Activated T-cell treated with anti-CD3 and anti-CD28 coated beads, Interleukin-2, amount 50 U/mL, for 72 hours (primary cell): Measurements from ENCODE around the gene EIF2B5. TPM values are rescaled to one million over a fixed set of nuclear protein-coding genes. Genes with fewer than 3 reads are reported as not detected.

Experiments
- total RNA-seq, 2 donors: library from RNA; stranded (reverse); gene quantifications; one replicate each; pipeline ENCODE4 v1.2.3, GENCODE V29; 2022

EIF2B5 gene
- total RNA-seq, 2 donors from 2014 or later = 47.0 to 55.4 TPM

Other genes starting within 250 kb of the EIF2B5 start
- 10 to 100 TPM; 18.2 to 22.4 TPM for gene ABCC5, start 117.5 kb upstream of the EIF2B5 start, total RNA-seq
- not detected for gene HTR3D, start 103.6 kb upstream of the EIF2B5 start, total RNA-seq
- gene HTR3C, start 82.3 kb upstream of the EIF2B5 start, total RNA-seq = not detected
- gene HTR3E, start 38.3 kb upstream of the EIF2B5 start, total RNA-seq = not detected
- 10 to 100 TPM; 42.6 to 45.9 TPM for gene DVL3, start 20.0 kb downstream of the EIF2B5 start, total RNA-seq
- gene AP2M1, start 39.5 kb downstream of the EIF2B5 start, total RNA-seq = 100 to 1,000 TPM; 178 to 194 TPM
- 10 to 100 TPM; 70.8 to 71.6 TPM for gene ABCF3, start 50.8 kb downstream of the EIF2B5 start, total RNA-seq
- gene VWA5B2, start 94.2 kb downstream of the EIF2B5 start, total RNA-seq = under 1 TPM in 1 of 2 donors, not detected in 1; 0.07 TPM
- gene ALG3, start 113.6 kb downstream of the EIF2B5 start, total RNA-seq = 10 to 100 TPM; 22.7 to 26.3 TPM
- gene EEF1AKMT4, start 114.3 kb downstream of the EIF2B5 start, total RNA-seq = 1 to 10 TPM; 3.5 to 3.6 TPM
- under 1 TPM; 0.24 to 0.35 TPM for gene CAMK2N2, start 126.2 kb downstream of the EIF2B5 start, total RNA-seq
- gene ECE2, start 140.7 kb downstream of the EIF2B5 start, total RNA-seq = not detected
- 100 to 1,000 TPM; 169 to 184 TPM for gene PSMD2, start 163.9 kb downstream of the EIF2B5 start, total RNA-seq
- 100 to 1,000 TPM; 274 to 305 TPM for gene EIF4G1, start 179.2 kb downstream of the EIF2B5 start, total RNA-seq
- gene FAM131A, start 202.2 kb downstream of the EIF2B5 start, total RNA-seq = 1 to 10 TPM; 6.6 to 7.6 TPM
- 1 to 10 TPM; 3.1 to 3.9 TPM for gene CLCN2, start 226.2 kb downstream of the EIF2B5 start, total RNA-seq
- 10 to 100 TPM; 86.9 to 93.6 TPM for gene POLR2H, start 226.4 kb downstream of the EIF2B5 start, total RNA-seq
- not detected for gene THPO, start 242.8 kb downstream of the EIF2B5 start, total RNA-seq
- under 1 TPM in 1 of 2 donors, not detected in 1; 0.19 TPM for gene CHRD, start 244.7 kb downstream of the EIF2B5 start, total RNA-seq